Duodenal mucosa (tissue), 2 donors: ENCODE data around the gene BRAT1.
"Not testable (repeated sequence)": the region's sequence is repeated elsewhere in the genome, so short reads cannot be mapped to it uniquely, and the experiment has no call there.

Experiments used
- H3K27ac ChIP-seq: one replicate; pipeline ENCODE4 v1.7.0; 2013; ENCODE audit warnings: low read depth, low read length
- H3K27me3 ChIP-seq, 2 donors: one replicate each; pipeline ENCODE4 v1.7.0; 2013; ENCODE audit warnings: low read length in 2 of 2, control low read depth in 1 of 2; ENCODE audit not compliant: insufficient read depth in 2 of 2, control insufficient read depth in 1 of 2
- H3K36me3 ChIP-seq, 2 donors: one replicate each; pipeline ENCODE4 v1.7.0; 2013; ENCODE audit warnings: low read length in 2 of 2, control low read depth in 1 of 2; ENCODE audit not compliant: insufficient read depth in 2 of 2, control insufficient read depth in 1 of 2
- H3K4me1 ChIP-seq, 2 donors: one replicate each; pipeline ENCODE4 v1.7.0; 2013; ENCODE audit warnings: low read length in 2 of 2, control low read depth in 1 of 2; ENCODE audit not compliant: insufficient read depth in 2 of 2, control insufficient read depth in 1 of 2
- H3K4me3 ChIP-seq, 2 donors: one replicate each; pipeline ENCODE4 v1.7.0; 2013; ENCODE audit warnings: low read length in 2 of 2, low read depth in 1 of 2
- H3K9ac ChIP-seq, 2 donors: one replicate each; pipeline ENCODE4 v1.7.0; 2013; ENCODE audit warnings: low read length in 2 of 2, low read depth in 1 of 2
- H3K9me3 ChIP-seq, 2 donors: one replicate each; pipeline ENCODE4 v1.7.0; 2013; ENCODE audit warnings: low read length in 2 of 2, control low read depth in 1 of 2; ENCODE audit not compliant: control insufficient read depth in 1 of 2

BRAT1 gene

GRCh38 chr7:2566348-2566889 lies 11.1 kb upstream of the BRAT1 start:
- Histone ChIP-seq H3K4me3 (no peak overlapping the region), H3K9me3 (no peaks in the 10 kb centered on the region), H3K27ac (no peak overlapping the region), H3K4me1 (peaks cover 29% of the 10 kb centered on the region in 2 donors), H3K36me3 (peaks cover under 1 to 8% of the 10 kb centered on the region in 2 donors), H3K27me3 (no peaks in the 10 kb centered on the region), H3K9ac (no peak overlapping the region)

DNA sequence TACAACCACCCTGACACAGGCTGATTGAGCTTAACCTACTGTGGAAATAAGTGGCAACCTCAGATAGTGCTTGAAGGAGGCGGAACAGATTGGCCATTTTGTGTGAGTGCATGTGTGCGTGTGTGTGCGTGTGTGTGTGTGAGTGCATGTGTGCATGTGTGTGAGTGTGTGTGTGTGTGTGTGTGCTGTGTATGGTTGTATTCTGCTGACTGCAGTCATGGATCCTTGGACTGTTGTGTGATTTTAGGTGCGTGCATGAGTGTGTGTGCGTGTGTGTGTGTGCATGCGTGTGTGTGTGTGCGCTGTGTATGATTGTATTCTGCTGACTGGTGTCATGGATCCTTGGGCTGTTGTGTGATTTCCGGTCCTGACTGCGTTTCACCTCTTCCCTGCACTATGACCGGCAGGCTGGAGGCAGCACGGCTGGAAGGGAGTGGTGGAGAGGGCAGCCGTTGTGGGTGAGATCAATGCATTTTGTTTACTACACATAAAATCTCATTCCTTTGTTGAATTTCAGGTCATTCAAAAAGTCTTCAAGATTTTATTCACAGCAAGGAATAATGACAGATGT lies 9.7 kb upstream of the BRAT1 start:
- H3K4me3 ChIP-seq: peak overlapping the region in 1 of 2 donors; percentile 22
- peaks cover 0 to 8% of the 10 kb centered on the region in 2 donors for H3K36me3 ChIP-seq
- H3K4me1 ChIP-seq: peaks cover 30% of the 10 kb centered on the region in 2 donors
- no peaks in the 10 kb centered on the region for H3K9me3 ChIP-seq
- H3K27me3 ChIP-seq: no peaks in the 10 kb centered on the region
- peak overlapping the region in 1 of 2 donors; percentile 7 for H3K9ac ChIP-seq
- H3K27ac ChIP-seq: no peak overlapping the region

DNA sequence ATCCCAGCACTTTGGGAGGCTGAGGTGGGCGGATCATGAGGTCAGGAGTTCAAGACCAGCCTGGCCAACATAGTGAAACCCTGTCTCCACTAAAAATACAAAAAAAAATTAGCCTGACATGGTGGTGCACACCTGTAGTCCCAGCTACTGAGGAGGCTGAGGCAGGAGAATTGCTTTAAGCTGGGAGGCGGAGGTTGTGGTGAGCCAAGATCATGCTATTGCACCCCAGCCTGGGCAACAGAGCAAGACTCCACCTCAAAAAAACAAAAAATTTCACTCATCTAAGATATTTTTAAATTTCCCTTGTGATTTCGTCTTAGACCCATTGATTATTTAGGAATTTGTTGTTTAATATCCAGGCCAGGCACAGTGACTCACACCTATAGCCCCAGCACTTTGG lies 8.6 kb upstream of the BRAT1 start:
- not testable (repeated sequence) for H3K9ac ChIP-seq, H3K9me3 ChIP-seq, H3K27ac ChIP-seq, H3K27me3 ChIP-seq, H3K4me3 ChIP-seq, H3K36me3 ChIP-seq
- peaks cover 32 to 34% of the 10 kb centered on the region in 2 donors for H3K4me1 ChIP-seq

DNA sequence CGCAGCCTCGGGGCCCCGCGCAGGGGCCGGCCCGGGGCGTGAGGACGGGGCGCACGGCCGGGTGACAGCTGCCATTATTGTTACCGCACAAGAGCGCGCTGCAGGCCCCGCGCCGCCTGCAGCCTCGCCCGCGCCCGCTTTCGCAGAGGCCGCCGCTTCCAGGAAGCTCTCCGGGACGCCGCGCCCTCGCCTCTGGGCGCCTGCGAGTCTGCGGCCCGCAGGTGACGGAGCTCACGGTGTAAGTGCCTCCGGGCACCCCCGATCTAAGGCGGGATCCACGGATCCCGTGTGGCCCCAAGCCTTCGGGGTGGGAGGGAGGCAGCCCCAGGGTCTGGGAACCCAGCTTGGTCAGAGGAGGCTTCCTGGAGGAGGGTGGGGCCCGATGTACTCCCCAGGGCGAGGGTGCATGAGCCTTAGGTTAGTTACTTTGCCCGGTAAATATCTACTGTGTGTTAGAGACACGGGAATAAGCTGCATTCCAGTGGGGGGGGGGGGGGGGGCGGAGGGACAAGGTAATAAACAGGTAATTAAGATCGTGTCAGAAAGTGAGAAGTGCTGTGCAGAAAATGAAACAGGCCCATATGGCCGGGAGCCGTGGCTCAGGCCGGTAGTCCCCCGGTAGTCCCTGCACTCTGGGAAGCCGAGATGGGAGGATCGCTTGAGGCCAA lies 4.1 kb upstream of the BRAT1 start:
- Histone ChIP-seq H3K36me3 (no peaks in the 10 kb centered on the region), H3K9ac (peak overlapping the region; percentile 64 to 66), H3K27me3 (no peaks in the 10 kb centered on the region), H3K4me3 (peak overlapping the region; percentile 71 to 85), H3K4me1 (peaks cover 9 to 28% of the 10 kb centered on the region in 2 donors), H3K27ac (peak overlapping the region; percentile 67), H3K9me3 (no peaks in the 10 kb centered on the region)

GRCh38 chr7:2558629-2559282 lies 3.4 kb upstream of the BRAT1 start, which contains the start of gene IQCE:
Gene IQCE (plus strand): TSS chr7:2558979. CDS start chr7:2559182, 203 bp downstream.
- Histone ChIP-seq H3K27me3 (no peaks in the 10 kb centered on the region), H3K36me3 (no peaks in the 10 kb centered on the region), H3K4me1 (peaks cover 16 to 35% of the 10 kb centered on the region in 2 donors), H3K27ac (peak within 1 kb of the TSS; percentile 67), H3K9me3 (no peaks in the 10 kb centered on the region), H3K4me3 (peak within 1 kb of the TSS; percentile 71 to 85), H3K9ac (peak within 1 kb of the TSS; percentile 64 to 66)

- Histone ChIP-seq H3K9me3 (no peaks in the 10 kb centered on the region), H3K4me3 (peak overlapping the region; percentile 74 to 85), H3K36me3 (peaks cover 0 to 4% of the 10 kb centered on the region in 2 donors), H3K9ac (peak overlapping the region; percentile 70 to 84), H3K27me3 (no peaks in the 10 kb centered on the region), H3K27ac (no peak overlapping the region), H3K4me1 (peaks cover 11 to 31% of the 10 kb centered on the region in 2 donors)
Observed at GRCh38 chr7:2554661-2555111, 638 bp downstream of the BRAT1 start.

GRCh38 chr7:2553831-2554581 lies 1.3 kb downstream of the BRAT1 start:
- Histone ChIP-seq H3K36me3 (peaks cover 0 to 6% of the 10 kb centered on the region in 2 donors), H3K9ac (peak overlapping the region; percentile 33 to 70), H3K27me3 (no peaks in the 10 kb centered on the region), H3K4me3 (peak overlapping the region; percentile 74 to 85), H3K9me3 (no peaks in the 10 kb centered on the region), H3K4me1 (peaks cover 11 to 31% of the 10 kb centered on the region in 2 donors), H3K27ac (no peak overlapping the region)

- Histone ChIP-seq H3K9me3 (no peaks in the 10 kb centered on the region), H3K9ac (no peak overlapping the region), H3K4me3 (no peak overlapping the region), H3K27ac (no peak overlapping the region), H3K27me3 (no peaks in the 10 kb centered on the region), H3K4me1 (peaks cover 11 to 25% of the 10 kb centered on the region in 2 donors), H3K36me3 (peaks cover 2 to 13% of the 10 kb centered on the region in 2 donors)
Observed at GRCh38 chr7:2553108-2553507, 2.2 kb downstream of the BRAT1 start.

DNA sequence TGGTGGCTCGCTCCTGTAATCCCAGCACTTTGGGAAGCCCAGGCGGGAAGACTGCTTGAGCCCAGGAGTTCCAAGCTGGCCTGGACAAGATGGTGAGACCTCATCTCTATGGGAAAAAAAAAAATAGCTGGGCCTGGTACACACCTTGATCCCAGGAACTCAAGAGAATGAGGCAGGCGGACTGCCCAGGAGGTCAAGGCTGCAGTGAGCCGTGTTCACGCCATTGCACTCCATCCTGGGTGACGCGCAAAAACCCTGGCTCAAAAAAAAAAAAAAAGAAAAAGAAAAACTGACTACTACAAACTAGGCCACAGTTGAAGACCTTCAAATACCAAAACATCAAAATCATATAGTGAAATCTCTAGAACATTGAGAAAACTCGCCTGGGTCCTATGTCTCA lies 3.9 kb downstream of the BRAT1 start:
- peaks cover 12 to 28% of the 10 kb centered on the region in 2 donors for H3K36me3 ChIP-seq
- no peak overlapping the region for H3K4me3 ChIP-seq
- H3K4me1 ChIP-seq: peaks cover 11 to 20% of the 10 kb centered on the region in 2 donors
- no peak overlapping the region for H3K9ac ChIP-seq
- no peaks in the 10 kb centered on the region for H3K9me3 ChIP-seq
- H3K27ac ChIP-seq: no peak overlapping the region
- H3K27me3 ChIP-seq: no peaks in the 10 kb centered on the region
